Posterior cingulate gyrus (tissue), 11 donors: Measurements from ENCODE around the gene PCDHGA2.
"Not testable (repeated sequence)": the region's sequence is repeated elsewhere in the genome, so short reads cannot be mapped to it uniquely, and the experiment has no call there.

Experiments
- DNase-seq, 10 donors: peaks; one replicate each; pipeline versions ENCODE4 v3.0.0 to v3.0.0-alpha.2; 2020 to 2021; ENCODE audit warnings: mixed read lengths in 3 of 10
- intact Hi-C: fragments of 100-400 bp; cut with DNase I; formaldehyde crosslinking; loops from one replicate; pipeline ENCODE4 v1.15.1; 2023

The PCDHGA2 gene

DNA sequence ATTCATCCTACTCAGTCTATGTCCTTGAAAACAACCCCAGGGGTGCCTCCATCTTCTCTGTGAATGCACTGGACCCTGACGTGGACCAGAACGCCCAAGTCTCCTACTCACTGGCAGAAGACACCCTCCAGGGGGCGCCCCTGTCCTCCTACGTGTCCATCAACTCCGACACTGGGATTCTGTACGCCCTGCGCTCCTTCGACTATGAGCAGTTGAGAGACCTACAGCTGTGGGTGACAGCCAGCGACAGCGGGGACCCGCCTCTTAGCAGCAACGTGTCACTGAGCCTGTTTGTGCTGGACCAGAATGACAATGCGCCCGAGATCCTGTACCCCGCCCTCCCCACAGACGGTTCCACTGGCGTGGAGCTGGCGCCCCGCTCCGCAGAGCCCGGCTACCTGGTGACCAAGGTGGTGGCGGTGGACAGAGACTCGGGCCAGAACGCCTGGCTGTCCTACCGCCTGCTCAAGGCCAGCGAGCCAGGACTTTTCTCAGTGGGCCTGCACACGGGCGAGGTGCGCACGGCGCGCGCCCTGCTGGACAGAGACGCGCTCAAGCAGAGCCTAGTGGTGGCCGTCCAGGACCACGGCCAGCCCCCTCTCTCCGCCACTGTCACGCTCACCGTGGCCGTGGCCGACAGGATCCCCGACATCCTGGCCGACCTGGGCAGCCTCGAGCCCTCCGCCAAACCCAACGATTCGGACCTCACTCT, 37.0 kb downstream of the PCDHGA2 start:
- intact Hi-C loops, DNase-seq: not testable (repeated sequence)

DNA sequence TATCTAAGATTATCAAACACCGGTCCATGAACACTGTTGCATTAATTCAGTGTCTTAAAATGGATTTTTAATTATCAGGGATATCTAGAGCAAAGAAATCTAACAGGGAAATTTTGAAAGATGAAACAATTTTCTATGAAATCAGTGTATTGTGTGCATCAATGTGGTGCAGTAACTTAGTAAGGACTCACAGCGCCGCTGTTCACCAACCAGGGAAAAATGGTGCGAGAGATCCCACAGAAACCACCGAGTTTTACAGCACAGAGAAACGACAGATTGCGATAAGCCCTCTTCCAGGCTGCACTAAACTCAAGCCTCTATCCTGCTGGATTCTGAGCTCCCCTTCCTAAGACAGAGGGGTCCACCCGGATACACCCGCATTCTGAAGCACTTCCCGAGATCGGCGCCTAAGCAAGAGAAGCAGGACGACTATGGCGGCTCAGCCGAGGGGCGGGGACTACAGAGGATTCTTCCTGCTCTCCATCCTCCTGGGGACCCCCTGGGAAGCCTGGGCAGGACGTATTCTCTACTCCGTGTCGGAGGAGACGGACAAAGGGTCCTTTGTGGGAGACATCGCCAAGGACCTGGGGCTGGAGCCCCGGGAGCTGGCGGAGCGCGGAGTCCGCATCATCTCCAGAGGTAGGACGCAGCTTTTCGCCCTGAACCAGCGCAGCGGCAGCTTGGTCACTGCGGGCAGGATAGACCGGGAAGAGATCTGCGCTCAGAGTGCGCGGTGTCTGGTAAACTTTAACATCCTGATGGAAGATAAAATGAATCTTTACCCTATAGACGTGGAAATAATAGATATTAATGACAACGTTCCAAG, 44.1 kb downstream of the PCDHGA2 start, which contains the start of gene PCDHGA7:
Gene PCDHGA7, plus strand, starts transcription at position 274 of the 826 bp plus-strand sequence. Its CDS starts 158 bp downstream, at position 432.
- DNase-seq, result no peak
- intact Hi-C loops, result no loop called here

DNA sequence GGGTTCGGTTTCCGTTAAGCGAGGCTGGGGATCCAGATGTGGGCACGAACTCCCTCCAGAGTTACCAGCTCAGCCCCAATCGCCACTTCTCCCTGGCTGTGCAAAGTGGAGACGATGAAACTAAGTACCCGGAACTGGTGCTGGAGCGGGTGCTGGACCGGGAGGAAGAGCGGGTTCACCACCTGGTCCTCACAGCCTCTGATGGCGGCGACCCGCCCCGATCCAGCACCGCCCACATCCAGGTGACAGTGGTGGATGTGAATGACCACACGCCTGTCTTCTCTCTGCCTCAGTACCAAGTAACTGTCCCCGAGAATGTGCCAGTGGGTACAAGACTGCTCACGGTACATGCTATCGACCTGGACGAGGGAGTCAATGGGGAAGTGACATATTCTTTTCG, 44.8 kb downstream of the PCDHGA2 start:
- intact Hi-C loops, result no loop called here

DNA sequence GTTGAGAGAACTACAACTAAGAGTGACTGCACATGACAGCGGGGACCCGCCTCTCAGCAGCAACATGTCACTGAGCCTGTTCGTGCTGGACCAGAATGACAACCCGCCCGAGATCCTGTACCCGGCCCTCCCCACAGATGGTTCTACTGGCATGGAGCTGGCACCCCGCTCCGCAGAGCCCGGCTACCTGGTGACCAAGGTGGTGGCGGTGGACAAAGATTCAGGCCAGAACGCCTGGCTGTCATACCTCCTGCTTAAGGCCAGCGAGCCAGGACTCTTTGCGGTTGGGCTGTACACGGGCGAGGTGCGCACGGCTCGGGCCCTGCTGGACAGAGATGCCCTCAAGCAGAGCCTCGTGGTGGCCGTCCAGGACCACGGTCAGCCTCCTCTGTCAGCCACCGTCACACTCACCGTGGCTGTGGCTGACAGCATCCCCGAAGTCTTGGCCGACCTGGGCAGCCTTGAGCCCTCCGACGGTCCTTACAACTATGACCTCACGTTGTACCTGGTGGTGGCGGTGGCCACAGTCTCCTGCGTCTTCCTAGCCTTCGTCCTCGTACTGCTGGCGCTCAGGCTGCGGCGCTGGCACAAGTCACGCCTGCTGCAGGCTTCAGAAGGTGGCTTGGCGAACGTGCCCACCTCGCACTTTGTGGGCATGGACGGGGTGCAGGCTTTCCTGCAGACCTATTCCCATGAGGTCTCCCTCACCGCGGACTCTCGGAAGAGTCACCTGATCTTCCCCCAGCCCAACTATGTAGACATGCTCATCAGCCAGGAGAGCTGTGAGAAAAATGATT, 46.1 kb downstream of the PCDHGA2 start:
- intact Hi-C loops, result no loop called here
- no peak for DNase-seq

More for the DNA sequence above, 44.8 kb downstream of the PCDHGA2 start:
- no peak for DNase-seq

DNA sequence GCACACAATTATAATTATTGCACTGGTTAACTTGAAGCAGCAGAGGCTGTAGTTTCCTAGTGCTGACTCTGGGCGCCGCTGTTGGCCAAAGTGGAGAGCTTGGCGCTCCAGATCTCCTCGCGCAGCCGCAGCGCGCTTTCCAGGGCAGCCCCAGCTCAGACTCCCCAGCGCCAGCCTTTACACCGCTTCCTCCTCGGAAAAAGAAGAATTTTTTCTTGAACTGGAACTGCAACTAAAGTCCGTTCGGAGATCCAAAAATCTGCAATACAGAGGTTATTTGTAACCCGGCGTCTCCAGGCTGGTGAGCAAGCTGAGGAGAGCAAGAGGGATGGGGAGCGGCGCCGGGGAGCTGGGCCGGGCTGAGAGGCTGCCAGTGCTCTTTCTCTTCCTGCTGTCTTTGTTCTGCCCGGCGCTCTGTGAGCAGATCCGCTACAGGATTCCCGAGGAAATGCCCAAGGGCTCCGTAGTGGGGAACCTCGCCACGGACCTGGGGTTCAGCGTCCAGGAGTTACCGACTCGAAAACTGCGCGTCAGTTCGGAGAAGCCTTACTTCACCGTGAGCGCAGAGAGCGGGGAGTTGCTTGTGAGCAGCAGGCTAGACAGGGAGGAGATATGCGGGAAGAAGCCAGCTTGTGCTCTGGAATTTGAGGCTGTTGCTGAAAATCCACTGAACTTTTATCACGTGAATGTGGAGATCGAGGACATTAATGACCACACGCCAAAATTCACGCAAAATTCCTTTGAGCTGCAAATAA, 49.2 kb downstream of the PCDHGA2 start, which contains the start of gene PCDHGB4:
Gene PCDHGB4, plus strand, starts transcription at position 142 of the 755 bp plus-strand sequence. Its CDS starts 187 bp downstream, at position 329.
- intact Hi-C loops, result not testable (repeated sequence)
- DNase-seq, result peak in 1 of 10 donors; percentile 63

DNA sequence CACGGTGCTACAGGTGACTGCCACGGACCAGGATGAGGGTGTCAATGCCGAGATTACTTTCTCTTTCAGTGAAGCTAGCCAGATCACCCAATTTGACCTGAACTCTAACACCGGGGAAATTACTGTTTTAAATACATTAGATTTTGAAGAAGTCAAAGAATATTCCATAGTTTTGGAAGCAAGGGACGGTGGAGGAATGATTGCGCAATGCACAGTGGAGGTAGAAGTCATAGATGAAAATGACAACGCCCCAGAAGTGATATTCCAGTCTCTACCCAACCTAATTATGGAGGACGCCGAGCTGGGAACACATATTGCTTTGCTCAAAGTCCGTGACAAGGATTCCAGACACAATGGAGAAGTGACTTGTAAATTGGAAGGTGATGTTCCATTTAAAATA, 50.1 kb downstream of the PCDHGA2 start:
- intact Hi-C loops, result no loop called here
- DNase-seq, result no peak

DNA sequence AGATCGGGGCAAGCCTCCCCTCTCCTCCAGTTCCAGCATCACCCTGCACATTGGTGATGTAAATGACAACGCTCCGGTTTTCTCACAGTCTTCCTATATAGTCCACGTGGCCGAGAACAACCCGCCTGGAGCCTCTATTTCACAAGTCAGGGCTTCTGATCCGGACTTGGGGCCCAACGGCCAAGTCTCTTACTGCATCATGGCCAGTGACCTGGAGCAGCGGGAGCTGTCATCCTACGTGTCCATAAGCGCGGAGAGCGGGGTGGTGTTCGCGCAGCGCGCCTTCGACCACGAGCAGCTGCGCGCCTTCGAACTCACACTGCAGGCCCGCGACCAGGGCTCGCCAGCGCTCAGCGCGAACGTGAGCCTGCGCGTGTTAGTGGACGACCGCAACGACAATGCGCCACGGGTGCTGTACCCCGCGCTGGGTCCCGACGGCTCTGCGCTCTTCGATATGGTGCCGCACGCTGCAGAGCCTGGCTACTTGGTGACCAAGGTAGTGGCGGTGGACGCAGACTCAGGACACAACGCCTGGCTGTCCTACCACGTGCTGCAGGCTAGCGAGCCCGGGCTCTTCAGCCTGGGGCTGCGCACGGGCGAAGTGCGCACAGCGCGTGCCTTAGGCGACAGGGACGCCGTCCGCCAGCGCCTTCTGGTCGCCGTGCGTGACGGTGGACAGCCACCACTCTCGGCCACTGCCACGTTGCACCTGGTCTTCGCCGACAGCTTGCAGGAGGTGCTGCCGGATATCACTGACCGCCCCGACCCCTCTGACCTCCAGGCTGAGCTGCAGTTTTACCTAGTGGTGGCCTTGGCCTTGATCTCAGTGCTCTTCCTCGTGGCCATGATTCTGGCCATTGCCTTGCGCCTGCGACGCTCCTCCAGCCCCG, 50.8 kb downstream of the PCDHGA2 start:
- peak in 1 of 10 donors; percentile 80 for DNase-seq
- intact Hi-C loops, result no loop called here

DNA sequence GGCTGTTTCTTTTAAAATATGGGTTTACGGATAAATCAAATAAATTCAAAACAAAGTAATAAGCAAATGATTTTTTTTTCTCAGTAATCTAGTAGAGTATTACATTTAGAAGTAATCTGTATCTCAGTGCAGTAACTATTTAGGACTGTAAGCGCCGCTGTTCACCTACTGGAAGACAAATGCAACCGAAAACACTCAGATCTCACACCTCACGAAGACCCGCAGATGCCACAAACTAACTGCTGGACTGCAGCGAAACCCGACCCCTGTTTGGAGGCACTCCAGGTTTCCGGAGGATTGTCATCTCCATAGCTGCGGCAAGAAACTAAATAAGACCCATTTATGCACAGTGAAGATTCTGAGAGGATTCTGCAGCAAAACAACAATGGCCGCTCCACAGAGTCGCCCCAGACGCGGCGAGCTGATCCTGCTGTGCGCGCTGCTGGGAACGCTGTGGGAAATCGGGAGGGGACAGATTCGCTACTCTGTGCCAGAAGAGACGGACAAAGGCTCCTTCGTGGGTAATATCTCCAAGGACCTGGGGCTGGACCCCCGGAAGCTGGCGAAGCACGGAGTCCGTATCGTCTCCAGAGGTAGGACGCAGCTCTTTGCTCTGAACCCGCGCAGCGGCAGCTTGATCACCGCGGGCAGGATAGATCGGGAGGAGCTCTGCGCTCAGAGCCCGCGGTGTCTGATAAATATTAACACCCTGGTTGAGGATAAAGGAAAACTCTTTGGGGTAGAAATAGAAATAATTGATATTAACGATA, 54.1 kb downstream of the PCDHGA2 start, which contains the start of gene PCDHGA8:
Gene PCDHGA8, plus strand, starts transcription at position 205 of the 770 bp plus-strand sequence. Its CDS starts 181 bp downstream, at position 386.
- intact Hi-C loops, result no loop called here
- no peak for DNase-seq
